Suprapubic skin (tissue), 4 donors: ENCODE results near the gene RBKS. TPM values are rescaled to one million over a fixed set of nuclear protein-coding genes. Genes with fewer than 3 reads are reported as not detected.

Experiments
- DNase-seq, 2 donors: peaks; one replicate each; pipeline ENCODE4 v3.0.0-alpha.2; 2019; ENCODE audit warnings: low spot score in 2 of 2
- H3K27ac ChIP-seq: fragments of 200-600 bp; sonication (generic); one replicate; pipeline ENCODE4 v1.5.1; 2019
- H3K27me3 ChIP-seq: fragments of 200-600 bp; sonication (generic); one replicate; pipeline ENCODE4 v1.5.1; 2019
- H3K36me3 ChIP-seq: fragments of 200-600 bp; sonication (generic); one replicate; pipeline ENCODE4 v1.5.1; 2019
- H3K4me1 ChIP-seq: fragments of 200-600 bp; sonication (generic); one replicate; pipeline ENCODE4 v1.5.1; 2019
- H3K4me3 ChIP-seq: fragments of 200-600 bp; sonication (generic); one replicate; pipeline ENCODE4 v1.5.1; 2019; ENCODE audit warnings: mild to moderate bottlenecking
- H3K9me3 ChIP-seq: fragments of 200-600 bp; sonication (generic); one replicate; pipeline ENCODE4 v1.5.1; 2019
- EP300 ChIP-seq: sonication (generic); formaldehyde crosslinking; IDR thresholded peaks from one replicate; pipeline ENCODE4 v1.6.1; 2017; ENCODE audit warnings: antibody characterized with exemption
- POLR2A ChIP-seq, 2 donors: fragments of 450-650 bp; IDR thresholded peaks; one replicate each; pipeline ENCODE4 v1.6.1; 2017; ENCODE audit warnings: antibody characterized with exemption in 2 of 2, mild to moderate bottlenecking in 2 of 2, moderate library complexity in 2 of 2
- POLR2AphosphoS5 ChIP-seq, 3 donors: sonication (generic); formaldehyde crosslinking; IDR thresholded peaks; one replicate each; pipeline ENCODE4 v1.6.1; 2017; ENCODE audit warnings: antibody characterized with exemption in 3 of 3
- WGBS: methylation state at CpG from one replicate; pipeline ENCODE4 v1.1.5; 2018; 5-methylcytosine and 5-hydroxymethylcytosine counted together
- total RNA-seq, 4 donors: library from RNA; depleted of rRNA; stranded (reverse); fragments of >200 nt; gene quantifications; one replicate each; pipeline ENCODE4 v1.1.0, GENCODE V29; 2016
- TF ChIP-seq, protein P1 (sequence below), 2 donors: fragments of 200-600 bp in 1 of 2; fragments of 450-650 bp in 1 of 2; sonication (generic) in 1 of 2; IDR thresholded peaks; one replicate each; pipeline ENCODE4 v1.5.1; 2016 to 2019; ENCODE audit warnings: antibody characterized with exemption in 2 of 2, mild to moderate bottlenecking in 1 of 2, moderate library complexity in 1 of 2

Gene RBKS
- total RNA-seq, 4 donors from 2014 or later = 1.0 to 2.2 (median 1.5) TPM

DNA sequence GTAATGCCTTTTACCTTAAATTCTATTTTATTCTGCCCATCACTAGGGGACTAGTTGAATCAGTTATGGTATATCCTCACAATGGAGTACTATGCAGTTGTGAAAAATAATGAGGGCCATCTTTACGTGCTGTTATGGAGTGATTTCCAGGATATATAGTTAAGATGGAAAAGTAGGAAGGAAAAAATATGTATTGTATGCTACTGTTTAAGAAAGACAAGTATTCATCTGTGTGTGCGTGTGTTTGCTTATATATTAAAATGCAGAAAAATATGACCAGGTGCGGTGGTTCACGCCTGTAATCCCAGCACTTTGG, 151.2 kb downstream of the RBKS start:
- 93% methylated on average over 4 of the region's 4 CpGs for WGBS
- Histone ChIP-seq H3K4me1 (peaks cover 21% of the 10 kb centered on the region), H3K36me3 (no peaks in the 10 kb centered on the region), H3K4me3 (no peak overlapping the region), H3K27me3 (no peaks in the 10 kb centered on the region), H3K27ac (no peak overlapping the region), H3K9me3 (no peaks in the 10 kb centered on the region)
- no peak for DNase-seq
- TF ChIP-seq POLR2A (IDR thresholded peaks at IDR 0.05) = no peak
- TF ChIP-seq, protein P1, sequence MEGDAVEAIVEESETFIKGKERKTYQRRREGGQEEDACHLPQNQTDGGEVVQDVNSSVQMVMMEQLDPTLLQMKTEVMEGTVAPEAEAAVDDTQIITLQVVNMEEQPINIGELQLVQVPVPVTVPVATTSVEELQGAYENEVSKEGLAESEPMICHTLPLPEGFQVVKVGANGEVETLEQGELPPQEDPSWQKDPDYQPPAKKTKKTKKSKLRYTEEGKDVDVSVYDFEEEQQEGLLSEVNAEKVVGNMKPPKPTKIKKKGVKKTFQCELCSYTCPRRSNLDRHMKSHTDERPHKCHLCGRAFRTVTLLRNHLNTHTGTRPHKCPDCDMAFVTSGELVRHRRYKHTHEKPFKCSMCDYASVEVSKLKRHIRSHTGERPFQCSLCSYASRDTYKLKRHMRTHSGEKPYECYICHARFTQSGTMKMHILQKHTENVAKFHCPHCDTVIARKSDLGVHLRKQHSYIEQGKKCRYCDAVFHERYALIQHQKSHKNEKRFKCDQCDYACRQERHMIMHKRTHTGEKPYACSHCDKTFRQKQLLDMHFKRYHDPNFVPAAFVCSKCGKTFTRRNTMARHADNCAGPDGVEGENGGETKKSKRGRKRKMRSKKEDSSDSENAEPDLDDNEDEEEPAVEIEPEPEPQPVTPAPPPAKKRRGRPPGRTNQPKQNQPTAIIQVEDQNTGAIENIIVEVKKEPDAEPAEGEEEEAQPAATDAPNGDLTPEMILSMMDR (IDR thresholded peaks at IDR 0.05) = no peak
- TF ChIP-seq POLR2AphosphoS5 (IDR thresholded peaks at IDR 0.05) = no peak
- TF ChIP-seq EP300 = no peak

DNA sequence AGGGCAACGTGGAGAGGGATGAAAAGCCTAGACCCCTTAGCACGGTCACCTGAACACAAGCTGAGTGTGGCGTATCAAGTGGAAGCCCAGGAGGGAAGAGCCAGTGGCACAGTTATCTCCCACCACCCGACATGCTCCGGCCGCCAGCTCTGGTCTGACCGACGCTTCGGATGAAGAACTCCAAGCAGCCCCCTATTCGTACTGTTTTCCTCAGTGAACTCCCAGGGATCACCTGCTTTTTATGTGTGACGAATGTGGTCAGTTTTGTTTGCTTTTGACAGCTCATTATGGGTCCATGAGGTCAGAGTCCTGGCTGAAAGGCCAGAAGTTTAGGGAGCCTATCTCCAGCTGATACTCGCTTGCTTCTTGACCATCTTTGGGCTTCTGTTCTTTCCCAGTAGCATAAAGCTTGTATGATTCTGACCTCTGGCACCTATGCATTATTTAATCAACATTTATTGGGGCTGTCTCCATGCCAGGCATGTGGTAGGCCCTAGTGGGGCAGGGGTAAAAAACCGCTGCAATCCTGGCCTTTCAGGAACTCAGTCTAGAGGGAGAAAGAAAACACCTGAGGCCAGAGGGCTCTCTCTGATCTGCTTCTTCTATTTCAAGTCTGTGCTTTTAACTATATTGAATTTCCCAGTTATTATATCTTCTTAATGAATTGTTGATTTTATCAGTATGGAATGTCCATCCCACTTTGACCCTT, 151.7 kb downstream of the RBKS start:
- no peak for DNase-seq
- H3K4me1 ChIP-seq = peaks cover 21% of the 10 kb centered on the region
- H3K27me3 ChIP-seq = no peaks in the 10 kb centered on the region
- H3K27ac ChIP-seq = no peak overlapping the region
- H3K9me3 ChIP-seq = no peaks in the 10 kb centered on the region
- no peaks in the 10 kb centered on the region for H3K36me3 ChIP-seq
- TF ChIP-seq, protein P1 (IDR thresholded peaks at IDR 0.05) = no peak
- H3K4me3 ChIP-seq = no peak overlapping the region
- 86% methylated on average over 13 of the region's 13 CpGs for WGBS

DNA sequence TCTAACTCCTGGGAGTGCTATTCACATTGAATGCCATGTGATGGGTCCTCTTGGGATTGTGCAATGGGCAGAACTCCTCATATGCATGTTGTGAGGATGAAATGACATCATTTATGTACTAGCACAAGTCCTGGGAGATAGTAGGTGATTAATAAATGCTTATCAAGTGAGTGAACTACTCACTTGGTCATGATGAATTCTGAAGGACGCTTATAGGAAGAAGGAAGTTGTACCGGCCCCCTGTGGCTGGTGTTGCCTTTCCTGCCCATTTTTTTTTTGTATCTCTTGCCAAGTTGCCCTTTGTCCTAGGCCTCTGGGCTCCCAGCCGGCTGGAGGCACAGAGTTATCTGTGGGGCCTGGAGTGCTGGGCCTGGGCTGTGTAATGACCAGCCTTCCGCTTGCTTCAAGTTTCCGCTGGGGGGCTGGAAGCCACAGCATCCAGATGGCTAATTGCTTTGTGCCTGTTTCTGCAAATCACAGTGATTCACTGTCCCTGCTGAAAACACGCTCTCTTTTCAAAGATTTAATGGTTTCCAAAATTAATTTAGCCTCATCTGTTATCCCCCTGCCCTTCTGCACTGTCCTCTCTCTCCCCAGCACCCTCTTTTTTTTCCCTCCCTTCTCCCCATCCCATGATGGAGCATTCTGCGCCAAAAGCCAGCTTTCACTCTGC, 152.4 kb downstream of the RBKS start:
- H3K27ac ChIP-seq = peak overlapping the region; percentile 15
- no peak overlapping the region for H3K4me3 ChIP-seq
- 80% methylated on average over 7 of the region's 7 CpGs for WGBS
- H3K36me3 ChIP-seq = no peaks in the 10 kb centered on the region
- peaks cover 21% of the 10 kb centered on the region for H3K4me1 ChIP-seq
- DNase-seq = no peak
- H3K9me3 ChIP-seq = no peaks in the 10 kb centered on the region
- no peaks in the 10 kb centered on the region for H3K27me3 ChIP-seq
- TF ChIP-seq, protein P1 (IDR thresholded peaks at IDR 0.05) = no peak
- no peak for TF ChIP-seq POLR2AphosphoS5 (IDR thresholded peaks at IDR 0.05)
- TF ChIP-seq POLR2A (IDR thresholded peaks at IDR 0.05) = no peak
- no peak for TF ChIP-seq EP300

DNA sequence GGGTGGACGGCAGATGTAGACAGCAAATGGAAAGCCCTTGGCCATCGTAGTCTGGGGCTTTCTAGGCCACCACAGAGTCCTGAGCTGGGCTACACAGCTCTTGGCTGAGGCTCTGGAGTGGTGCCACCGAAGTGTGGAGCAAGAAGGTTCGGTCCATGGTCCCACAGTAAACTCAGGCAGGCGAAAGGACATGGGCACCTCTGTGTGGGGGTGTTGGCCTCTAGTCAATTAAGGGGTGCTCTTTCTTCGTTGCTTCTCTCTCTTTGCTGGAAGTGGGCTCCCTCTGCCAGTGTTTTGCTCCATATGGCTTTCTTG, 153.3 kb downstream of the RBKS start:
- H3K4me3 ChIP-seq = no peak overlapping the region
- peaks cover 21% of the 10 kb centered on the region for H3K4me1 ChIP-seq
- H3K9me3 ChIP-seq = no peaks in the 10 kb centered on the region
- TF ChIP-seq POLR2A (IDR thresholded peaks at IDR 0.05) = no peak
- TF ChIP-seq, protein P1 (IDR thresholded peaks at IDR 0.05) = no peak
- no peak for TF ChIP-seq POLR2AphosphoS5 (IDR thresholded peaks at IDR 0.05)
- no peak for TF ChIP-seq EP300
- H3K27ac ChIP-seq = peak overlapping the region; percentile 15
- WGBS = 97% methylated on average over 6 of the region's 6 CpGs
- H3K27me3 ChIP-seq = no peaks in the 10 kb centered on the region
- no peaks in the 10 kb centered on the region for H3K36me3 ChIP-seq
- no peak for DNase-seq

DNA sequence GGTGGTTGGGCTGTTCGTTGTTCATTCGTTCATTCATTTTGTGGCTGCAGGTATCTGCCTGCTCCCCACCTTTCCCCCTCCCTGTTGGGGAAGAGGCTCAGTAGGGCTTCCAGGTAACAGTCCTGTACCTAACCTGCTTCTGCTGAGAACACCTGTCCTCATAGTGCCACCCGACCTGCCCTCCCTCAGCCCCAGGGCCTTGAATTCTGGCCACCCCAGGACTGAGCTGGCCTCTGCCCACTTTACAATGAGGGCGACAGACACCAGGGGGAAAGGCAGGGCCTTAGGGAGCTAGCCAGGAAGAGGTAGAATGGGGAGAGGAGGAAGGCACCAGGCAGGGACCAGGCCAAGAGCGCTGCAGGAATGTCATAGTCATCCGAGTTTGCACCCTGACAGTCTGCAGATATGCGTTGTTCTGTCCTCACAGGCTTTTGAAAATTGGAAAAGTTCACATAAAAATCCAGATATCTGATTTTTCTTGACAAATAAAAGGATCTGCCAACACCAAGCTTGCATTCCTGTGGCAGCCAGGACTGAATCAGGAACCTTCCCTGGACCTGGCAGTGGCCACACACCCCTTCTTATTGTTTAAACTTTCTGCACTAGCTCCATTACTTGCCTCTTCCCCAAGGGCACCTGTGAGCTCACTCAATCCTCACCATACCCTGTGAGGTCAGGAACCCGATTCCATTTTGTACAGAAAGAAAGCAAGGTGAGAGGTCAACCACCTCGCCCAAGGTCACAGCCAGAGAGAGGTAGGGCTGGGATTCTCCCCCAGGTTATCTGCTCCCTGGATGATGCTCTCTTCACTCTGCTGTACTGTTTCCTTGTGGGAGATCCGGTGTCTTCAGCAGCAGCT, 153.9 kb downstream of the RBKS start:
- no peak for DNase-seq
- H3K4me3 ChIP-seq = peak overlapping the region; percentile 49
- 77% methylated on average over 10 of the region's 10 CpGs for WGBS
- no peaks in the 10 kb centered on the region for H3K27me3 ChIP-seq
- no peaks in the 10 kb centered on the region for H3K9me3 ChIP-seq
- no peaks in the 10 kb centered on the region for H3K36me3 ChIP-seq
- peaks cover 21% of the 10 kb centered on the region for H3K4me1 ChIP-seq
- TF ChIP-seq POLR2AphosphoS5 (IDR thresholded peaks at IDR 0.05) (no peak), POLR2A (IDR thresholded peaks at IDR 0.05) (no peak), EP300 (no peak)
- TF ChIP-seq, protein P1 (IDR thresholded peaks at IDR 0.05) = no peak
- peak overlapping the region; percentile 77 for H3K27ac ChIP-seq
